Upper lobe of left lung (tissue), 4 donors: ENCODE measurements around the gene UBL7.

Experiments
- CTCF ChIP-seq, 6 experiments: fragments of 450-650 bp in 4 of 6; fragments of 200-600 bp in 2 of 6; sonication (generic) in 2 of 6; IDR thresholded peaks; one replicate each; pipeline ENCODE4 v1.5.1; 2016 to 2019; ENCODE audit warnings: antibody characterized with exemption in 6 of 6
- EP300 ChIP-seq, 4 donors: sonication (generic); formaldehyde crosslinking; IDR thresholded peaks; one replicate each; pipeline ENCODE4 v1.5.1; 2017; ENCODE audit warnings: antibody characterized with exemption in 4 of 4, control low read depth in 2 of 4
- POLR2A ChIP-seq, 4 donors: fragments of 450-650 bp; IDR thresholded peaks; one replicate each; pipeline ENCODE4 v1.5.1; 2016 to 2017; ENCODE audit warnings: antibody characterized with exemption in 4 of 4, mild to moderate bottlenecking in 2 of 4
- POLR2AphosphoS5 ChIP-seq, 2 donors: sonication (generic); formaldehyde crosslinking; IDR thresholded peaks; one replicate each; pipeline ENCODE4 v1.5.1; 2017; ENCODE audit warnings: antibody characterized with exemption in 2 of 2

GRCh38 chr15:74496648-74497047 is 35.7 kb upstream of the UBL7 start:
- TF ChIP-seq CTCF (IDR thresholded peaks at IDR 0.05) (no peak), POLR2AphosphoS5 (IDR thresholded peaks at IDR 0.05) (no peak), POLR2A (IDR thresholded peaks at IDR 0.05) (no peak), EP300 (IDR thresholded peaks at IDR 0.05) (no peak)
